AG09319 (cell line): ENCODE results near the gene TLK2.

ENCODE experiments used
- DNase-seq: peaks from one replicate; pipeline ENCODE4 v3.0.0-alpha.2; 2010; ENCODE audit warnings: low read depth; ENCODE audit errors: extremely low read depth
- CTCF ChIP-seq: IDR thresholded peaks from 2 replicates; pipeline ENCODE4 v1.5.1; 2011; ENCODE audit warnings: low read depth, mild to moderate bottlenecking, inconsistent platforms, low read length, moderate library complexity

Gene TLK2

DNA sequence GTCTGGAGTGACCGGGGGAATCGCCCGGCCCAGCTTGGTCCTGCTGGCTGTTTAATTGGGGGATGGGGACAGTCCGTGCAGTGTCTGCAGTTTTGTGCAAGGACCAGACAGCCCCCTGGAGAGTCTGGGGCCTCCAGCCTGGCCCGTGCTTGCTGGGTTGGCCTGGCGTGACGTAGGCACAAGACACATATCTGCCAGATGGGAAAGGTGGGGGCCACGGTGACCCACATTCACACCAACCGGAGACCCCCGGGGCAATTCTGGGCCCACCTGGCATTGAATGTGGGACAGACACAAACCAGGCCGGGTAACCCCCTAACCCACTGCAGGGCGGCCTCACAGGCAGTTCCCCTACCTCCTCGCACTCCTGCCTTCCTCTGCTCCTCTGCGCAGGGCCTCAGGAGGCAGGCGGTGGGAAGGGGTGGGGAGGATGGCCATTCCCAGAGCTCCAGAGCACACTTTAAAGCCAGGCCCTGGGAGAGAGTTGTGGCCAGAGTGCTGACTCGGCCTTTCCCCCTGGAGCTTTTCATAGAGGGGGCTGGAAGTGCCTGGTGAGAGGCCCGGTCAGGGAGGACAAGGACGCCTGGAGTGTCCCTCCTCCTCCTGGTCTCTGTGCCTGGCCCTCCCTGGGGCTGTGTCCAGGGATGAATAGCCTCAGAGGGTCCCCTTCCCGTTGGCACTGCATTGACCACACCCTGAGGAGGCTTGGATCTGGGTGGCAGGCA lies 150.4 kb downstream of the TLK2 start:
- DNase-seq = no peak
- no peak for TF ChIP-seq CTCF

GRCh38 chr17:62629556-62630364 lies 151.1 kb downstream of the TLK2 start:
- DNase-seq = no peak
- no peak for TF ChIP-seq CTCF

DNA sequence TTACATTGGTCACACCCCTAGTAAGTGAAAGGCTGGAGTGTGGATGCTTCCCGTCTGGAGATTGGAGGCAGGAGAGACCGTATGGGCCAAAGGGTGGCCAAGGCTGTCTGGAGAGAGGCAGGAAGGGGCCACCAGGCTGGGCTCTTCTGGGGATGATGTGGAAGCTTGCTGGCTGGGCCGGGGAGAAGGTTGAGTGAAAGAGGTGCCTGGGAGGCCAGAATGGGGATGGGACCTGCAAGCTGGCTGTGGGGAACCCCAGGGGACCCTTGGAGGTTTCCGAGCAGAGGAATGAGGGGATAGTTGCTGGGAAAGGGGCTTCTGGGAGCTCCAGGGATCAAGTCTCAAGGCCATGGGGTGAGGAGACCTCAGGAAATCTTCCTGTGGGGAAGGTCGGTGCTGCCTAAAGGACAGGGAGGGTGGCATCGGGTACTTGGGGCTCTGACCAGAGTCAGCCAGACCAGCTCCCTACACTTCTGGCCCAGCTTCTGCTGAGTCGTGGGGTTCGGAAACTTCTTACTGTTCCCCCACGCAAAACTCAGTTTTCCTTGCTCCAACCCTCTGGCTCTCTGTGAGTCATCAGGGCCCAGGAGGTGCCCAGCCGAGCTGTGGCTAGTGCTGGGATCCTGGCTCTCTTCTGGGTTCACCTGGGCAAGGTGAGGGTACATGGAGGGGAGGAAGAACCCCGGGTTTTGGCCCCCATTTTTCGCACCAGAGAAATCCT lies 151.9 kb downstream of the TLK2 start:
- TF ChIP-seq CTCF = no peak
- DNase-seq = no peak

GRCh38 chr17:62631086-62631935 lies 152.7 kb downstream of the TLK2 start:
- TF ChIP-seq CTCF = no peak
- DNase-seq = no peak

DNA sequence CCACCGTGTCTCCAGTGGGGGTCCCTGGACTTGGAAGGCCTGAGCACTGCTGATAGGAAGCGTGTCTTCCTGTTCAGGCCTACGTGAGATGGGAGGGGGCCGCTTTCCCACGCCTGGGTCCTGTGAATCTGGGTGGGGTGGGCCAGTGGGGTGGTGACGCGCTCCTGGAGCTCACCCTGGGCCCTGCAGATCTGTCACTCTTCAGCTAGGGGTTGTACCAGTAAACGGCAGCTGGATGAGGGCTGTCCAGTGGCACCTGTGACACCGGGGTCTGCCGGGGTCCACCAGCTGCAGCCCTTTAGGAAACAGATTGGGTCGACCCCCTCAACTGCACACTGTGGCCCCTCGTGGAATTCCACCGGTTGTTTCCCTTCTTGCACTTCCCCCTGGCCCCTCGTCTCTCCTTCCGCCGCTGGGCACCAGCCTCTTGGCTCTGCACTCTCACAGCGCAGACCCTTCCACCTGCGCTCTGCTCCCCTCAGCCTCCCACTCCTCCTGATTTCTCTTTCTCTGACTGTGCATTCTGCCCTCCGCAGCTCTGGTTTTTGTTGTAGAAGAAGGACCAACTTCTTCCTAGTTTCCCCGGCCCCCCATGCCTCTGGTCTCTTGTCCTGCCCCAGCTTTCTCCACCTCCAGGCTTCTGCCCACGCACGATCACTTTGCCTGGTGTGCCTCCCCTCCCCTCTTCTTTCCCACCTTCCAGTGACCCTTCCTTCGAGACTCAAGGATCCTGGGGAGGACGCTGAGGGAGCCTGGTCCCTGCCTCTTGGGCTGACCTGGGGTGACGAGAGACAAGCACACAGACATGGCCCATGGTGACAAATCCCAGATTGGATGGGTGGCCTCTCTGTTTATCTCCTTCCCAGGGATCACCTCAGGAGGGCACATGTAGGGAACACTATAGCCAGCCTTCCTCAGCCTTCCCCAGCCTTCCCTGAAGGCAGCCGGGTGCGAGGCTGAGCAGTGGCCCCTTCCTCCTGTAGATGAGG lies 153.6 kb downstream of the TLK2 start:
- no peak for DNase-seq
- TF ChIP-seq CTCF = no peak

DNA sequence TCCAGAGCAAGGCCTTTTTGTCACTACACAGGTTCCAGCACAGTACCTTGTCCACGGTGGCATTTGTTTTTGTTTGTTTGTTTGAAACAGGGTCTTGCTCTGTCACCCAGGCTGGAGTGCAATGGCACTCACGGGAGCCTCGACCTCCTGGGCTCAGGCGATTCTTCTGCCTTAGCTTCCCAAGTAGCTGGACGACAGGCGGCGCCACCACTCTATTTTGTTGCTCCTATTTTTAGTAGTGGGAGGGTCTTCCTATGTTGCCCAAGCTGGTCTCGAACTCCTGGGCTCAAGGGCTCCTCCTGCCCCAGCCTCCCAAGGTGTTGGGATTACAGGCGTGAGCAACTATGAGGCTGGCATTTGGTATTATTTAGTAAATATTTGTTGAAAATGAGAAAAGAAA lies 159.2 kb downstream of the TLK2 start:
- DNase-seq = no peak
- no peak for TF ChIP-seq CTCF
